Right lobe of liver (tissue), 6 donors: ENCODE results near the gene DPAGT1. TPM values are rescaled to one million over a fixed set of nuclear protein-coding genes. Genes with fewer than 3 reads are reported as not detected.

ENCODE experiments used
- ATAC-seq, 4 donors: fragments of 200-7000 bp; cut with Tn5 transposase; one replicate each; pipeline ENCODE4 v1.9.1; 2020; ENCODE audit warnings: mild to moderate bottlenecking in 4 of 4, moderate library complexity in 4 of 4
- DNase-seq, 3 donors: peaks; one replicate each; pipeline ENCODE4 v3.0.0-alpha.2; 2020
- H3K27ac ChIP-seq, 3 donors: fragments of 200-600 bp; one replicate each; pipeline ENCODE4 v1.8.0; 2022
- H3K27me3 ChIP-seq, 2 donors: fragments of 200-600 bp; one replicate each; pipeline ENCODE4 v1.8.0; 2022
- H3K36me3 ChIP-seq, 4 donors: fragments of 200-600 bp; sonication (generic) in 1 of 4; one replicate each; pipeline versions ENCODE4 v1.5.1 to v1.8.0; 2017 to 2022; ENCODE audit warnings: control low read depth in 1 of 4
- H3K4me1 ChIP-seq, 4 donors: fragments of 200-600 bp; sonication (generic) in 1 of 4; one replicate each; pipeline versions ENCODE4 v1.5.1 to v1.8.0; 2017 to 2022; ENCODE audit warnings: control low read depth in 1 of 4
- H3K4me3 ChIP-seq, 3 donors: fragments of 200-600 bp; one replicate each; pipeline ENCODE4 v1.8.0; 2022
- H3K9me3 ChIP-seq, 4 donors: fragments of 200-600 bp; sonication (generic) in 1 of 4; one replicate each; pipeline versions ENCODE4 v1.5.1 to v1.8.0; 2017 to 2022; ENCODE audit warnings: control low read depth in 1 of 4
- CTCF ChIP-seq, 4 donors: fragments of 200-600 bp in 3 of 4; fragments of 450-650 bp in 1 of 4; IDR thresholded peaks; one replicate each; pipeline versions ENCODE4 v1.5.1 to v1.8.0; 2016 to 2022; ENCODE audit warnings: antibody characterized with exemption in 4 of 4, mild to moderate bottlenecking in 2 of 4
- POLR2A ChIP-seq: fragments of 450-650 bp; IDR thresholded peaks from one replicate; pipeline ENCODE4 v1.6.1; 2017; ENCODE audit warnings: antibody characterized with exemption, mild to moderate bottlenecking
- WGBS: methylation state at CpG from one replicate; pipeline ENCODE4 v1.1.6; 2018; ENCODE audit warnings: low coverage, low lambda C conversion rate; ENCODE audit not compliant: insufficient coverage; ENCODE audit errors: missing lambda C conversion rate; 5-methylcytosine and 5-hydroxymethylcytosine counted together
- intact Hi-C, 2 donors: fragments of 100-400 bp; cut with DNase I; formaldehyde crosslinking; loops; one replicate each; pipeline versions ENCODE4 v1.11.2 to v1.14.1; 2022
- total RNA-seq, 6 experiments: library from RNA; depleted of rRNA in 2 of 6; stranded (reverse); fragments of >200 nt in 2 of 6; fragmentation: NEBNext Ultra II Directional in 3 of 6; extraction: Animal tissue kit (Norgen Biotek cat#: 25700) in 3 of 6; gene quantifications; one replicate each; pipeline versions ENCODE4 v1.1.0 to v1.2.4, GENCODE V29; 2016 to 2023
- donor health status: DM: no; HTN: yes; CAD: no.
- donor health status: DM: no; HTN: no; CAD: no.
- donor health status: DM: no; HTN: no; CAD: no.
- donor health status: DM: no; HTN: yes; CAD: no.
- donor health status: DM: no; HTN: yes; CAD: no.

Gene DPAGT1
- total RNA-seq, 6 experiments from 2014 or later = 29.8 to 55.5 (median 41.6) TPM

DNA sequence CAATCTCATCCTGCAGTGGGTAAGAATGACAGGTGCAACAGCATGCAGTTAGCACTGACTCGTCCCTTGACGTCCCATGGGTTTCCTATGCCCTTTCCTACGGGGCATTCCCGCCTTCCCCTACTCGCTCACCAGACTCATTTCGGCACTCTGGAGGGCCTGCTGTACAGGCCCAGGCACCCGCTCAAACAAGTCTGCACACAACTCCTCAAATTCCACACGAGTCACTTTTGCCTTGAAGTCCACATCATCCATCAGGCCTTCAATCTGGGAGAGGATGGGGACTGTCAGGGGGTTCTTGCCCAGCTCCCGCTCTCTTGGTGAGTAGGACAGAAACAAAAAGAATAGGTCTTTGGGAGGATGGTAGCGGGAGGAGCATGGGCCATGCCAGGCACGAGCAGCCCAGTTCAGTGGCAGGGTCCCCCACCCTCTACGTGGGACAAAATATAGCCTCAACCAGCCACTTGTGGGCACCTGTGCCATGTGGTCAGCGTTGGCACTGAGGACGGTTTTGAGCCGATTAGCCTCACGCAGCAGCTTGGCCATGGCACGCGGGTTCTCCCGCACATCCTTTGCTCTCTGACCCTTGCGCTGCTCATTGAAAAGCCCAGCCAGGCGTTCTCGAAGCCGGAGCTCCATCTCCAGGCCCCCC, 49.4 kb downstream of the DPAGT1 start:
- H3K27me3 ChIP-seq = no peaks in the 10 kb centered on the region
- no peak overlapping the region for H3K4me3 ChIP-seq
- peaks cover 21 to 79% (median 54%) of the 10 kb centered on the region in 4 donors for H3K36me3 ChIP-seq
- H3K9me3 ChIP-seq = no peaks in the 10 kb centered on the region
- DNase-seq (no peak), ATAC-seq (no peak)
- intact Hi-C loops = no loop called here
- peaks cover 0 to 12% (median 0%) of the 10 kb centered on the region in 4 donors for H3K4me1 ChIP-seq
- 95% methylated on average over 18 of the region's 23 CpGs for WGBS
- TF ChIP-seq POLR2A = no peak
- no peak for TF ChIP-seq CTCF (IDR thresholded peaks at IDR 0.05)
- no peak overlapping the region for H3K27ac ChIP-seq

- H3K9me3 ChIP-seq = no peaks in the 10 kb centered on the region
- 86% methylated on average over 12 of the region's 17 CpGs for WGBS
- H3K36me3 ChIP-seq = peaks cover 21 to 86% (median 57%) of the 10 kb centered on the region in 4 donors
- peaks cover 0 to 12% (median 0%) of the 10 kb centered on the region in 4 donors for H3K4me1 ChIP-seq
- no peaks in the 10 kb centered on the region for H3K27me3 ChIP-seq
- H3K27ac ChIP-seq = no peak overlapping the region
- no peak for TF ChIP-seq CTCF (IDR thresholded peaks at IDR 0.05)
- TF ChIP-seq POLR2A = no peak
- intact Hi-C loops = no loop called here
- ATAC-seq (no peak), DNase-seq (no peak)
- H3K4me3 ChIP-seq = no peak overlapping the region
Measured at GRCh38 chr11:119051440-119052162, 50.1 kb downstream of the DPAGT1 start.

DNA sequence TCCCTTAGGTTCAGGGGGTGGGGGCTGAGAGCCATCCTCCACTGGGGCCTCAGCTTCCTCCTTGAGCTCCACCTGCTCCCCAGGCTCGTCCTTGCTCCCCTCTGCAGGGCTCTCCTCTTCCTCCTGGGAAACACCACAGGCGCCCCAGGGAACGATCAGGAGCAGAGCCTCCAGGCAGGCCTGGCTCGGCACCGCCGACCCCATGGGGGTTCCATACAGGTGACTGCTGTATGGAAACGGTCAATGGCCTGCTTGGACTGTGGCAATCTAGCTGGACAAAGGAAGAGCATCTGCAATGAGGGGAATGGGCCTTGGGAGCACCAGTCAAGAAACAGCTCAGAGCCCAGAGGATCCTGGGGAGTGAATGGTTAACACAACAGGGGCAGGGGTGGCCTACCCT, 52.6 kb downstream of the DPAGT1 start:
- Histone ChIP-seq H3K9me3 (no peaks in the 10 kb centered on the region), H3K36me3 (peaks cover 14 to 93% (median 59%) of the 10 kb centered on the region in 4 donors), H3K27ac (no peak overlapping the region), H3K4me3 (no peak overlapping the region), H3K27me3 (no peaks in the 10 kb centered on the region), H3K4me1 (no peaks in the 10 kb centered on the region)
- ATAC-seq (no peak), DNase-seq (no peak)
- intact Hi-C loops = no loop called here
- 100% methylated on average over 1 of the region's 7 CpGs for WGBS
- TF ChIP-seq POLR2A (no peak), CTCF (IDR thresholded peaks at IDR 0.05) (no peak)

DNA sequence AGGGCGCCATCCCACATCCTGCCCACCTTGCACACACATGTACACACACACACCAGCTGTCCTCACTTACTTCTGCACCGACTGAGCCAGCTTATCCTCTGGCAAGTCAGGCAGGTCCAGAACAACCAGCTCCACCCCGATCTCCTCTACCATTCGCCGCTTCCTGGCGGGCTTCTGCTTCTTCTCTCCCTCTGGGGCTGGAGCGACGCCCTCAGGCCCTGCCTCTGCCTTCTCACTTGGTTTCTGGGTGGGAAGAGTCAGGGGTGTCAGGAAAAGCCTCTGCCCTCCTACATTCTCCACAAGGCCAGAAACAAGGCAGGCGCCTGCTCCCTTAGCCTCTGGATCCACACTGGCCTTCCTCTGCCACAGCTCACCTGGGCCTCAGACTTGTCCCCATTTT, 53.0 kb downstream of the DPAGT1 start:
- DNase-seq (no peak), ATAC-seq (no peak)
- WGBS = 90% methylated on average over 2 of the region's 9 CpGs
- no peaks in the 10 kb centered on the region for H3K4me1 ChIP-seq
- no peaks in the 10 kb centered on the region for H3K9me3 ChIP-seq
- H3K36me3 ChIP-seq = peaks cover 11 to 88% (median 56%) of the 10 kb centered on the region in 4 donors
- no peak overlapping the region for H3K4me3 ChIP-seq
- H3K27me3 ChIP-seq = no peaks in the 10 kb centered on the region
- intact Hi-C loops = no loop called here
- H3K27ac ChIP-seq = no peak overlapping the region
- TF ChIP-seq POLR2A (no peak), CTCF (IDR thresholded peaks at IDR 0.05) (no peak)
